C1 segment of cervical spinal cord (tissue), 14 donors: ENCODE measurements around the gene EXOSC2.

Experiments used
- DNase-seq, 14 donors: peaks; one replicate each; lab custom pipeline; 2025; lab: John Stamatoyannopoulos, UW

EXOSC2 gene

DNA sequence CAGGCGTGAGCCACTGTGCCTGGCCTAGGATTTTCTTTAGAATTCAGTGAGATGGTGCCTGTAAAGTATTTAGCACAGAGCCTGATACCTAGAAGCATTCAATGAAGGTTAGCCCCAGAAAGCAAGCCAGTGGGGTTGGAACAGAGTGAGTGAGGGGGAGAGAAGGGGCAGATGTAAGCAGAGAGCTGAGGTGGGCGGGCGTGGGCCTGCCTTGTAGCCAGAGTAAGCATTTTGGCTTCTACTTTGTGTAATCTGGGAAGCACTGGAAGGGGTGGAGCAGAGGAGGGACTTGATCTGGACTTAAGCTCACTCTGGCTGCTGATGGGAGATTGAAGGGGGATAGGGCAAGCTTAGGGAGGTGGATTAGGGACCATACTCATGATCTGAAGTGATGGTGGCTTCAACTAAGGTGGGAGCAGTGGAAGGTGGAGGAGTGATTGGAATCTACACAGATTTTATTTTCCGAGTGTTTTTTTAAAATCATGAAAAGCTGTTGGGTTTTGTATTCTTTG lies 2.6 kb downstream of the EXOSC2 start:
- DNase-seq: no peak

DNA sequence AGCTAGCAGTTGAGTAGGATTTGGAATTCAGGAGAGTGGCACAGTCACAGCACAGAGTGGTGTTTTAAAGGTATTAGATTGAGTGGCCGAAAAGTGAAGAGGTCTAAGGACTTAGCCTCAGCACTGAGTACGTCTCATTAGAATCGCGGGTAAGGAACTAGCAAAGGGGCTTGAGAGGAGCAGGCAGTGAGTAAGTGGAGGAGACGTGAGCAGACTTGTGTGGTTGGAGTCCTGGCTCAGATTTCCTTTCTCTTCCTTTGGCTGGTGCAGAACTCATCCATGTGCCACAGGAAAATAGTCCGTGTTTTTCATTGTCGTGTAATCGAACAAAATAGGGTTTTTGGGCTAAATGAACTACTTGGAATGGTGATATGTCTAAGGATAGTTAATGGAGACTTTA lies 3.4 kb downstream of the EXOSC2 start:
- DNase-seq: no peak

DNA sequence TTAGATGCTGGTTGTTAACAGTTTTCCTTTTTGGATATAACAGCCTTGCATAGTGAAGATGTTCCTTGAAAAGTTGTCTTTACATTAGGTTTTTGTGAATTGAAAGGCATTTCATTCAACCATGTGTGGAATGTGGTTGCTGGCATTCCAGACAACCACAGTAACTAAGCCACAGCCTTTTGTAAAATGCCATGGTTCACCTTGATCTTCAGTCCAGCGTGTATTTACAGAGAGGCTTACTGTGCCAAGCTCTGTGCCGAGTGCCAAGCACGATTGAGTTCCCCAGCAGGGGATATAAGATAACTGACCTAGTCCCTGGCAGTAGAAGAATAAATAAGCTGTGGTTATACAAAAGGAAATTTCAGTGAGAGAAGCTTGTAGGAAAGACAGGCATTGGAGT lies 4.9 kb downstream of the EXOSC2 start:
- DNase-seq: no peak

DNA sequence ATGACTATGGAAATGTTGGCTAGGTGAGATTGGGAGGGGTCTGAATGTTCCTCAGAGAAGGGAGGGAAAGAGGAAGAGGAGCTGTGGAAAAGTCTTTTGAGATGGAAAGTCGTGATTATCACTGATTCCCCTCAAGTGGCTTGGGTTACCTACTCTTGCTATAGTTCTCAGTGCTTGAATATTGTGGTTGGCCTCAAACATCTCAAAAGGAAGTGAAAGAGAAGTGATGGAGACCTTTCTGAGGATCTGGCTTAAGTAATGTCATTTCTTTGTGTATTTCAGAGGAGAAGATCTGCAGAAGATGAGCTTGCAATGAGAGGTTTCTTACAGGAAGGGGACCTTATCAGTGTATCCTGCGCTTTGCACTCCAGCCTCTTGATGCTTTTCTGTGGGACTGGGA lies 5.5 kb downstream of the EXOSC2 start:
- DNase-seq: no peak

DNA sequence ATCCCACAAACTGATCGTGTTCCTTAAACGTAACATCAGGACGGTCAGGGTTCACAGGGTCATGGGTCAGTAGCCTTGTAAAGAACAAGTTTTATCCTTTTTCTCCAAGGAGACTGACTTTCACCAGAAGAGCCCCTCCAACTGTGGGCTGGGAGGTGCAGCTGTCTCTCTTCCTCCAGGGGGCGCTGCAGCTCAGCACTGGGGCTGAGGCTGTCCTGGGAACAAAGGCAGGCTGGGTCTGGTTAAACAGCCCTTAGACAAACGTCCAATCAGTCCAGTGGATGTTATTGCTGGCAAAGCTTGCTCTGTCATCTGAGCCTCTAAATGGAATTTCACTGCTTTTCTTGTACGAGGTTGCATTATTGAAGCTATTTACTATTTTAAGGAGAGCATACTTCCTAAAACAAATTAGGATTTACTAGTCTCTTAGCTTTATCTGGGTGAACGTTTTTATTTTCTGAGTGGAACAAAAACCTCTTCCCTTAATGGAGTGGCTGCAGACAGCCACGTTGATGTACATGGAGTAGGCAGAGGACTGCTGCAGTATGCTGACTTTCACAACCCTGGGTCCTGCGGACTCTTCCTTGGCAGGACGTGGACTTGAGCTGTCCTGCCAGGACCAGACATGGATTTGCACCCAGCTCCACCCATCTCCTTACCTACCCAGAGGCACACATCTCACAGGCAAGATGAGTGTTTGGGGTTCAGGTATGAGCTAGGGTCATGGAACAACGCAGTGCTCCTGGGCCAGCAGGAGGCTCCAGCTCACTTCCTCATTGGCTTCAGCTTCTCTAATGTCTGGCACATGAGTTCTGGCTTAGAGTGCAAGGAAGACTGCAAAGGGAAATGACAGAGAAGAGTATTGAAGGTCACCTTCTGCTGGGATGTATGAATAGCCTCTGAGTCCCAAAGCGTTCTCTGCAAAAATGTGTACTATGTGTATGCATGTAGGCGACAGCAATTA lies 7.8 kb downstream of the EXOSC2 start:
- DNase-seq: peak in 11 of 14 donors; percentile 34 to 73 (median 53)

DNA sequence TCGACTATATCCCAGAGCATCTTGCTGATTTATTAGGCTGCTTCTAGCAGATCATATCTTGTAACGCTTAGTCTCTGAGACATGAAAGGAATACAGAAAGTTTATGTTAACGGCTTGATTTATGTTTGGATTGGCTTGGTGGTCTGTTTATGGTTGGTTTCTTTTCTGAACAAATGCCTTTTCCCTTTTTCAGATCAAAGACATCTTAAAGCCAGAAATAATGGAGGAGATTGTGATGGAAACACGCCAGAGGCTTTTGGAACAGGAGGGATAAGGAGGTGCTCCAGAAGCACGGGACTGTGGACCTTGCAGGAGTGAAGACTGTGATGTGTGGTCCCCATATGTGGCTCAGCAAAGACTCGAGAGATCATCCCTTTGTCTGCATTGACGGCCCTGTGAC lies 9.9 kb downstream of the EXOSC2 start:
- no peak for DNase-seq

DNA sequence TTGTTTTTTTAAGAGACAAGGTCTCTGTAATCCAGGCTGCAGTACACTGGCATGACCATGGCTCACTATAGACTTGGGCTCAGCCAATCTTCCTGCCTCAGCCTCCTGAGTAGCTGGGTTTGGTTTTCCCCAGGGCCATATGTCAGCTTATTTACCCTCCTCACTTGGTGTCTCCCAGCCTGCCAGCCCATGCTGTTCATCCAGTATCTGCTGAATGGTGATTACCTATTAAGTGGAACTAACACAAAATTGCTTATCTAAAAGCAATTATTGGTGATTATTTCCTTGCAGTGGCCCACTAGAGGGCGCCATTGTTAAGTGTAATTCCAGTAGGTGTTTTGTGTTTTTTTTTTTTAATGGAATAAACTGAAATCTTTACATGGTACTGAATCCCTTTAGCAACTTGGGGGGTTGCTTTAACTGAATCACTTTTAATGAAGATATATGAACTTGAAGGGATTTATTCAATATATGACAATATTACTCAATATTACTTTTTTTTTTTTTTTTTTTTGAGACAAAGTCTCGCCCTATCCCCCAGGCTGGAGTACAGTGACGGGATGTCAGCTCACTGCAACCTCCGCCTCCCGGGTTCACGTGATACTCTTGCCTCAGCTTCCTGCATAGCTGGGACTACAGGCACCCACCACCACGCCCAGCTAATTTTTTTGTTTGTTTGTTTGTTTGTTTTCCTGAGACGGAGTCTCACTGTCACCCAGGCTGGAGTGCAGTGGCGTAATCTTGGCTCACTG lies 13.8 kb downstream of the EXOSC2 start:
- peak in 5 of 14 donors; percentile 1 to 30 (median 13) for DNase-seq

DNA sequence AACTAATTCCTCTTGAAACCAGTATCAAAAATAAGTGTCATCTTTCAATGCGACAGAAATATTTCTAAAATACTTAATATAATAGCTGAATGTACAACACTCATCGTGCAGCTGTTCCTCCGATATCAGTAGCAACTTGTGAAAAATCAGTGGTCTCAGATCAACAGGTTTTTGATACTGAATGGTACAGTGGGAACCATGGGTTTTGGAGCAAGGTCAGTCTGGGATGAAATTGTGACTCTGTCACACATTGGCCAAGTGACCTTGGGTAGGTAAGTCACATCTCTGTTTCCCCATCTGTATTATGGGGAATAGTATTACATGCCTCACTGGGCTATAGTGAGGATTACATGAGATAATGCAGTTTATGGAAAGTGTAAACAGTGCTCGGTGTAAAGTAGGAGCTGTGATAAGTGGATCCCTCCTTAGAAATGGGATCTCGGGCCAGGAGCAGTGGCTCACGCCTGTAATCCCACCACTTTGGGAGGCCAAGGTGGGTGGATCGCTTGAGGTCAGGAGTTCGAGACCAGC lies 17.3 kb downstream of the EXOSC2 start:
- DNase-seq: no peak

DNA sequence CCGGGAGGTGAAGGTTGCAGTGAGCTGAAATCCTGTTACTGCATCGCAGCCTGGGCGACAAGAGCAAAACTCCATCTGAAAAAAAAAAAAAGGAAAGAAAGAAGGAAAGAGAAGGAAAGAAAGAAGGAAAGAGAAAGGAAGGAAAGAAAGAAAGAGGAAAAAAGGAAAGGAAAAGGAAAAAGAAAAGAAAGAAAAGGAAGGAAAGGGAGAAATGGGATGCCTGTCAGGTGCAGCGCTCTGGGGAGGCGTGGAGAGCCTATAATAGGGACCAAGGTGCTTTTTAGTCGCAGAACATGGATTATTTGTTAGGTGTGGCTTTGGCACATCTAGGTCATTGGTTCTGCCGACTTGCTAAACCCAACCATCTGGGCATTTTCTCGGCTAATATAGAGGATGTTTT lies 17.9 kb downstream of the EXOSC2 start:
- DNase-seq: no peak

DNA sequence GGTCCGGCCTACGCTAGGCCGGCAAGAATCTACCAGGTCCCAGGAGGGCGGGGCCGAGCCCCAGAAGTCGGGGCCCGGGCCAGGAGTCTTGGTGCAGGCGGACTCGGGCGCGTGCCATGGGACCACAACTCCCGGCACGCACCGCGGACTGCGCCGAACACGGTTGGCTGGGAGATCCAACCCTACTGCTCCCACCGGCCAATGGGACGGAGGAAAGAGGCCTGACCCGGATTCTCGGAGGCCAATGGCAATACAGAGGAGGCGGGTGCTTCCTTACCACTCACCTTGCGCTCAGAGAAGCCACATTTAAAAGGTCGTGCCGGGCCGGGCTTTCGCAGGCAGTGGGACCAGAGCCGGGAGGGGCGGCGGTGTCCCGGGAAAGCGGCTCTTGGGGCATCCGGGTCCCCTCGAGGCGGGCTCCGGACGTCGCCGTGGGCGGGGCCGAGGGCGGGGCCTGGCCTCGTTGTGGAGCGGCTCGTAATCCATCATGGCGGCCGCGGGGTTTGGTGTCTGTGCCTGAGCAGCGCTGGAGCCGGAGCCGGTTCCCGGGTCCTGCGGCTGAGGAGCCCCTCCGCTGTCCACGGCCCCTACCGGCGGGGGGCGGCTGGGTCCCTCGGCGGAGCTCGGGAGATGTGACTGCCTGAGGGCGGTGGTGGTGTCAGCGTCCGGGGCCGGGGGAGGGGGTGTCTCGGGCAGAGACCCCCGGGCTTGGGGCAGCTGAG lies 19.1 kb downstream of the EXOSC2 start:
- DNase-seq: peak; percentile 91 to 100 (median 97)

DNA sequence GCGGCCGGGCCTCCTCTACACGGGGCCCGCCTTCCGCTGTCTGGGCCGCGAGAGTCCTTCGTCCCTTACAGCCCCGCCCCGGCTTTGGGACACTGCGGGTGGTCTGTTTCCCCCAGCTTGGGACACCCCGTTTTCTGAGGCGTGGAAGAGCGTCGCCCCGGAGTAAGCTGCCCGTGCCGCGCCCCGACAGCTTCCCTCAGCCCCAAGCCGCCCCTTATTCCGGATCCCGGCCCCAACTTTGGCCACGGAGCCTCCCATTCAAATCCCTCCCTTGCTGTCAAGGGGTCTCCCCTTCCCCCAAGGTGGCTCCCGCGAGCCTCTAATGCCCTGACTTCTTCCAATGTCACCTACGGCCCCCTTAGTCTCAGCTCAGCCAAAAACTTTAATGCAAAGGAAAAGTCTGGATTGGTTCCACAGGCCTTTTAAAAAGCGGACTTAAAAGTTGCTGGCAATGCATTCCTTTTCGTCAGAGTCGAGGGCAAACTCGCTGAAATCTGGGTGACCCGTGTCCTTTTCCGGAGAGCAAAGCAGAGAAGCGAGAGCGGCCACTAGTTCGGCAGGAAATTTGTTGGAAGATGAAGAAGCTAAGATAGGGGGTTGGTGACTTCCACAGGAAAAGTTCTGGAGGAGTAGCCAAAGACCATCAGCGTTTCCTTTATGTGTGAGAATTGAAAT lies 19.8 kb downstream of the EXOSC2 start:
- peak in 6 of 14 donors; percentile 11 to 45 (median 28) for DNase-seq

DNA sequence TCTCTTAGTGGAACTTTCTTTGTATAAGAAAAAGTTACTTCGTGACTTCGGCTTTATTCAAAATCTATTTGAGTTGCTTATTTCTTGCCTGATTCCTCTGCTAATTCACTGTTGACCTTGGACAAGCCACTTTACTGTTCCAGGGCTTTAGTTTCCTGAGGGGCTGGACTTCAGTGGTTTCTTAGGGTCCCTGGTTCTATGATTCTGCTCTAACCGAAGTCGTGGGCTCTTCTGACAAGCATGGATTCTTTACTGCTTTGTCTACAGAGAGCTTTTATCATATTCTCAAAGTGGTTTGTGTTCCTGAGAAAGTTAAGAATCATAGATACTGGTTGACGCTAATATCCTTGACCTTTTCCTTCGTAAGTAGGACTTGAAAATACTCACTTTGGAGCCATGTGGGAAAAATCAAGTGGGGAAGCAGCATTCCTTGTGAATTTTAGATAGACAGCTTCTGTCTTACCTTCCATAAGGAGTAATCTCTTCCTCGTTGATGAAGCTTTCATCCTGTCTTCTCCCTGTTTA lies 21.1 kb downstream of the EXOSC2 start:
- no peak for DNase-seq

DNA sequence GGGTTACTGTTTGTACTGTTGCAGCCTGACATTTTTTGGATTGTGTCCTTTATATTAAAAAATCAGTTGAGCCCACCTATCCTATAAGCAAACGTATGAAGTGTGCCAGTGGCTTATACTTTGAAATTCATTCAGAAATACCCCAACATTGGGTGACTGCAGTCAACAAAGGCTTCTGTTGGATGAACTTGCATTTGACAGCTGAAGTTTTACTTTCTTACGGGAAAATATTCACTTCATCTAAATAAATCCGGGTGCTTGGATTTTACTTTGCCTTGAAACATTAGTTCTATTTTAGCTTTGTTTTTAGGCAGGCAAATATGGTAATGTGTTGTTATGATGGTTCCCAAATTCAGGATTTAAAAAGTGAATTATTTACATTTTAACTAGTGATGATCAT lies 21.7 kb downstream of the EXOSC2 start:
- no peak for DNase-seq

DNA sequence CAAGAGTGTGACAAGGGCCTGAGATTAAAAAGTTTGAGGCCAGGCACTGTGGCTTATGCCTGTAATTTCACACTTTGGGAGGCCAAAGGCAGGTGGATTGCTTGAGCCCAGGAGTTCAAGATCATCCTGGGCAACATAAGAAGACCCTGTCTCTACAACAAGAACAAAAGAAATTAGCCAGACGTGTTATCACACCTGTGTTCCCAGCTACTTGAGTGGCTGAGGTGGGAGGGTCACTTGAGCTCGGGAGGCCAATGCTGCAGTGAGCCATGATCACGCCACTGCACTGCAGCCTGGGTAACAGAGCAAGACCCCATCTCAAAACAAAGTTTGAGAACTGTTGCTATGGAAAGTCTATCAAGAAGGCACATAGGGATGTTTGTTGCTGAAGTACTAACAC lies 25.0 kb downstream of the EXOSC2 start:
- DNase-seq: no peak

DNA sequence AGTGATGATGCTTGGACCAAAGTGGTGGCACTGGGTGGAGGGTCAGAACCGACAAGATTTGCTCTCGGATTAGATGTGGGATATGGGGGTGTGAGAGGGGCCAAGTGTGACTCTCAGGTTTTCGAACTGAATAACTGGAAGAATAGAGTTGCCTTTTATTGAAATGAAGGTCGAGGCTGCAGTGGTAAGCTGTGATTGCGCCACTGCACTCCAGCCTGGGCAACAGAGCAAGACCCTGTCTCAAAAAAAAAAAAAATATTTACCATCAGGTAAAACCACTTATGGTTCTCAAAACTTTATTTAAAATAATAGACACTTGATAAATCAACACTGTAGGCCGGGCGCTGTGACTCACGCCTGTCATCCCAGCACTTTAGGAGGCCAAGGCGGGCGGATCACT lies 27.2 kb downstream of the EXOSC2 start:
- DNase-seq: no peak

DNA sequence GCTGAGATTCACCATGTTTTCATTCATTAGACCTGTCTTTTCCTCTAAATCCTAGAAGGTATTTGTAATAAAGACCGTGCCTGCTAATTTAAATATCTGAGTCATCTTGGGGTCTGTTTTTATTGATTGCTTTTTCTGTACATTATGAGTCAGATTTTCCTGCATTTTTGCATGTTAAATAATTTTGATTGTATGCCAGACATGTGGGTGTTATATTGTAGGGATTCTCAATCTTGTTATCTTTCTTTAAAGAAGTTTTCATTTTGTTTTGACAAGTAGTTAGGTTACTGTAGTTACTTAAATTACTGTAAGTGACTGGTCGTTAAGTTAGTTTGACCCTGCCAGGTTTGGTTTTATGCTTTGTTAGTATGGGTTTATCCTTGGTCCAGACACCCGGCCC lies 35.1 kb downstream of the EXOSC2 start:
- DNase-seq: no peak

DNA sequence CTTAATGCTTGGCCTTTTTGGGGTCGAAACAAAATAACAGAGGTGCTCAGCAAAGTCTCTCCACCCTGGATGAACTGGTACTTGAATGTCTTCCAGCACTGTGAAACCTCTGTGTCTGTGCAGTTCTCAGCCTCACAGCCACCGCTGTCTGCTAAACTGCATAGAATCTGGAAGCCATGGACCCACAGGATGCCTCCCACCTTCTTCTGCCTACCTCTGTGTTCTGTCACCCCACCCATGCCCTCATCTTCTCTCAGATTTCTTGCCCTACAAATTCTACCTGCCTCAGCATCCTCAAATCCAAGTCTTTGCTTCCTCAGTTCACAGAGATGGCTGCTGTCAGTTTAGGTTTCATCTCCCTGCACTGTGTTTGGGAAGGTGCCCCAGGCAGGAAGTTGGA lies 35.6 kb downstream of the EXOSC2 start:
- DNase-seq: no peak

DNA sequence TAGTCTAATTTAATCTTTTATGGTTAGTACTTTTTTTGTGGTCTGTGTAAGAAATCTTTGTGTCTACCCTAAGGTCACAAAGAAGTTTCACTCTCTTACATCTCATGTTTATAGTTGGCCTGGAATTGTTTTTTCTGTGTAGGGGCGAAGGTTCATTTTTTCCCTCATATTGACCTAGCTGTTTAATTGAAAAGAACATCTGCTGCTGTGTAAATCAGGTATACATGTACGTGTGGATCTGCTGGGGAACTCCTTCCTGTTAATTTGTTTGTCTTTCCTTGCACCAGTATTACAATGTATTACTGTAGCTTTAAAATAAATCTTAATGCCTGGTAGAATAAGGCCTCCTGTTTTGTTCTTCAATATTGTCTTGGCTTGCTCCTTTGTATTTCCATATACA lies 37.8 kb downstream of the EXOSC2 start:
- no peak for DNase-seq

DNA sequence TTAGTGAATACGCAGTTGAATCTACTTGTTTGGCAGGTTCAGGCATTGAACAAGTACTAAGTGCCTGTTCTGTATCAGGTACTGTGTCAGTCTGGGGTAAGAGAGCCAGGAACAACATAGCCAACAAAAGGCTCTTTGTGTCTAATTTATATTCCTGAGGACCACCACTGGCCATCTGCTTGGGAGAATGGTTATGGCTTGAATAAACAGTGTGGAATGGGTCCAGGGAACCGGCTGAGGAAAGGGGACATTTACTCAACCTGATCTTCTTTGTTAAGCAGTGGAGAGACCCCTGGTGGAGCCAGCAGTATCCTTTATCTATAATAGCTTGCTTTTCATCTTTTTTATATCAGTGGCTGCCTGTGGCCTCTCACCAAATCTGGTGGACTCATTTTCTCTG lies 38.6 kb downstream of the EXOSC2 start:
- DNase-seq: no peak

DNA sequence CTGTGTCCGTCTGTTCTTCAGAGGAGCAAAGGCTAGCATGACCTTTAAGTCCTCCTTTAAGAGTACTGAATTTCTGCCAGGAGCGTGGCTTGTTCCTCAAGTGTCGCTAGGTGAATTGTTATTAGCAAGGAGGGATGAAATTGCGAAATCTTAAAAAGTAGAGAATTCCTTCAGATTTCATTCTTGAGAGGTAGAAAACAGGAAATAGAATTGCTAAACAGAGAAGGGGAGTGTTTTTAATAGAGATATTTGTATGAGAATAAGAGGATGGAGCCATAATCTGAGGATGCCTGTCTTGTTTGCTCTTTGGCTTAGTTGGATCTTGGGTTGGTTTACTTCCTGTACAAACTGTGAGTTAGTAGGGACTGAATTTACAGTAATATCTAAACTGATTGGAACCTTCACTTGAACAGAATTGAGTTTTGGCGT lies 39.2 kb downstream of the EXOSC2 start:
- no peak for DNase-seq

DNA sequence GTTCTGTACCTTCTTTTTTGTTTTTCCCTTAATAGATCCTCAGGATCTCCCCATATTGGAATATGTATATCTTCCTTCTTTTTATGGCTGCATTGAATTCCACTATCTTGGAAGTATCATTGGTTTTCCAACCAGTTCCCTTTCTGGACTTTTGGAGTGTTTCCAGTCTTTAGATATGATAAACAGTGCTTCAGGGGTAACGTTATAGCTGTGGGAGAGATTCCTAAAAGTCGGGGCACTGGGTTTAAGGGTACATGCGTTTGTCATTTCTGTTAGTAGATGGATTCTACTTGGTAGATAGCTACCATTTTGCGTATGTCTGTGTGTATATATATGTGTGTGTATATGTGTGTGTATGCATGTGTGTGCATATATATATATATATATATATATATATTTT lies 42.0 kb downstream of the EXOSC2 start:
- no peak for DNase-seq
